C4-2B (cell line): ENCODE data around the gene PIK3CD.

Experiments
- CTCF ChIP-seq: fragments of 450-650 bp; conservative IDR thresholded peaks from 2 replicates; pipeline ENCODE4 v1.5.1; 2017; ENCODE audit warnings: mild to moderate bottlenecking
- ZFX ChIP-seq: fragments of 450-650 bp; IDR thresholded peaks from 2 replicates; pipeline ENCODE4 v1.6.1; 2017

- no peak for TF ChIP-seq CTCF
- no peak for TF ChIP-seq ZFX
These were observed 71.7 kb downstream of the PIK3CD start for GRCh38 chr1:9723068-9723805.
